CD14-positive monocyte (primary cell): ENCODE data around the gene NAA16. TPM values are rescaled to one million over a fixed set of nuclear protein-coding genes. Genes with fewer than 3 reads are reported as not detected.
A peak's percentile ranks its signal among the peaks of the same experiment; 100 is the strongest.

Experiments
- DNase-seq, 3 donors: peaks; one replicate each; pipeline ENCODE4 v3.0.0-alpha.2; 2011 to 2022
- H2AFZ ChIP-seq: 2 replicates; pipeline ENCODE4 v1.6.0; 2012; ENCODE audit warnings: mild to moderate bottlenecking, low read depth, low read length, inconsistent platforms; ENCODE audit not compliant: insufficient read depth, poor library complexity, severe bottlenecking
- H3K27ac ChIP-seq, 2 donors: 1 replicate in 1 of 2; 2 replicates in 1 of 2; pipeline ENCODE4 v1.5.1; 2012 to 2013; ENCODE audit warnings: low read length in 2 of 2, control low read depth in 1 of 2, inconsistent platforms in 1 of 2, low read depth in 1 of 2, mild to moderate bottlenecking in 1 of 2
- H3K27me3 ChIP-seq, 2 donors: one replicate each; pipeline versions ENCODE4 v1.6.0 to v1.6.1; 2011 to 2013; ENCODE audit warnings: low read length in 2 of 2; ENCODE audit not compliant: control insufficient read depth in 2 of 2, insufficient read depth in 2 of 2
- H3K36me3 ChIP-seq, 2 donors: replicated peaks in 1 of 2; 1 replicate in 1 of 2; 2 replicates in 1 of 2; pipeline versions ENCODE4 v1.5.1 to v1.6.1; 2012 to 2013; ENCODE audit warnings: low read length in 2 of 2, control low read depth in 1 of 2, inconsistent platforms in 1 of 2, mild to moderate bottlenecking in 1 of 2; ENCODE audit not compliant: insufficient read depth in 2 of 2, control insufficient read depth in 1 of 2
- H3K4me1 ChIP-seq, 2 donors: 1 replicate in 1 of 2; 2 replicates in 1 of 2; pipeline versions ENCODE4 v1.5.1 to v1.6.1; 2012 to 2013; ENCODE audit warnings: low read length in 2 of 2, control low read depth in 1 of 2, inconsistent platforms in 1 of 2, mild to moderate bottlenecking in 1 of 2, moderate library complexity in 1 of 2; ENCODE audit not compliant: insufficient read depth in 2 of 2, control insufficient read depth in 1 of 2
- H3K4me2 ChIP-seq: replicated peaks from 2 replicates; pipeline ENCODE3; 2012; ENCODE audit warnings: low read length, moderate library complexity, mild to moderate bottlenecking; ENCODE audit not compliant: poor library complexity, severe bottlenecking; ENCODE audit errors: extremely low read depth
- H3K4me3 ChIP-seq, 3 experiments: fragments of 200-600 bp in 1 of 3; sonication (generic) in 1 of 3; replicated peaks in 1 of 3; 1 replicate in 2 of 3; 2 replicates in 1 of 3; pipeline ENCODE4 v1.5.1; 2011 to 2013; ENCODE audit warnings: low read length in 3 of 3, mild to moderate bottlenecking in 3 of 3, control low read depth in 2 of 3, low read depth in 2 of 3, inconsistent platforms in 1 of 3, moderate library complexity in 1 of 3
- H3K79me2 ChIP-seq: 2 replicates; pipeline ENCODE4 v1.6.0; 2012; ENCODE audit warnings: mild to moderate bottlenecking, control low read depth, inconsistent platforms, low read length, moderate library complexity; ENCODE audit not compliant: insufficient read depth
- H3K9ac ChIP-seq: 2 replicates; pipeline ENCODE4 v1.6.0; 2017; ENCODE audit warnings: low read length, mild to moderate bottlenecking; ENCODE audit not compliant: insufficient read depth, poor library complexity, severe bottlenecking
- H3K9me3 ChIP-seq, 2 donors: replicated peaks in 1 of 2; 1 replicate in 1 of 2; 2 replicates in 1 of 2; pipeline versions ENCODE4 v1.5.1 to v1.6.1; 2012 to 2013; ENCODE audit warnings: low read length in 2 of 2, control low read depth in 1 of 2; ENCODE audit not compliant: control insufficient read depth in 1 of 2, insufficient read depth in 1 of 2
- H4K20me1 ChIP-seq: 2 replicates; pipeline ENCODE4 v1.6.0; 2012; ENCODE audit warnings: mild to moderate bottlenecking, low read length, control low read depth, moderate library complexity; ENCODE audit not compliant: insufficient read depth
- H3K27ac Mint-ChIP-seq, 7 donors: one replicate each; pipeline ENCODE4 v1.8.0; 2020; ENCODE audit warnings: mild to moderate bottlenecking in 7 of 7, mixed read lengths in 7 of 7, moderate library complexity in 6 of 7, inconsistent platforms in 2 of 7
- H3K27me3 Mint-ChIP-seq, 3 donors: one replicate each; pipeline ENCODE4 v1.8.0; 2021 to 2022; ENCODE audit warnings: low read depth in 3 of 3, mild to moderate bottlenecking in 3 of 3, mixed read lengths in 3 of 3, moderate library complexity in 3 of 3, inconsistent platforms in 1 of 3
- H3K36me3 Mint-ChIP-seq, 2 donors: one replicate each; pipeline ENCODE4 v1.8.0; 2020; ENCODE audit warnings: mixed read lengths in 2 of 2, inconsistent platforms in 1 of 2, mild to moderate bottlenecking in 1 of 2
- H3K4me1 Mint-ChIP-seq: one replicate; pipeline ENCODE4 v1.8.0; 2020; ENCODE audit warnings: mild to moderate bottlenecking, mixed read lengths
- H3K4me3 Mint-ChIP-seq, 2 donors: one replicate each; pipeline ENCODE4 v1.8.0; 2020; ENCODE audit warnings: mild to moderate bottlenecking in 2 of 2, mixed read lengths in 2 of 2, moderate library complexity in 1 of 2
- H3K9me3 Mint-ChIP-seq, 7 donors: one replicate each; pipeline ENCODE4 v1.8.0; 2020 to 2022; ENCODE audit warnings: mixed read lengths in 7 of 7, mild to moderate bottlenecking in 6 of 7, moderate library complexity in 6 of 7, inconsistent platforms in 2 of 7
- WGBS: methylation state at CpG from one replicate; pipeline ENCODE4 v1.1.5; 2013; ENCODE audit warnings: missing lambda C conversion rate; ENCODE audit not compliant: insufficient coverage; 5-methylcytosine and 5-hydroxymethylcytosine counted together
- intact Hi-C, 2 donors: fragments of 100-400 bp; cut with micrococcal nuclease; formaldehyde crosslinking; loops; one replicate each; pipeline versions ENCODE4 v1.15.0 to v1.15.1; 2023
- polyA plus RNA-seq, 3 donors: library from polyadenylated mRNA; depleted of rRNA in 1 of 3; unstranded in 2 of 3; stranded (reverse) in 1 of 3; fragments of 300-500 nt in 2 of 3; fragments of >200 nt in 1 of 3; fragmentation: Illumina TruSeq in 2 of 3; gene quantifications; 1 replicate in 2 of 3; 2 replicates in 1 of 3; pipeline ENCODE4 v1.2.3, GENCODE V29; 2012 to 2021
- TF ChIP-seq, protein P1 (sequence below): fragments of 200-600 bp; IDR thresholded peaks from one replicate; pipeline ENCODE4 v1.8.0; 2022; ENCODE audit warnings: antibody characterized with exemption, mild to moderate bottlenecking

The NAA16 gene
- polyA plus RNA-seq, 3 donors: 3.8 to 20.6 (median 5.9) TPM

DNA sequence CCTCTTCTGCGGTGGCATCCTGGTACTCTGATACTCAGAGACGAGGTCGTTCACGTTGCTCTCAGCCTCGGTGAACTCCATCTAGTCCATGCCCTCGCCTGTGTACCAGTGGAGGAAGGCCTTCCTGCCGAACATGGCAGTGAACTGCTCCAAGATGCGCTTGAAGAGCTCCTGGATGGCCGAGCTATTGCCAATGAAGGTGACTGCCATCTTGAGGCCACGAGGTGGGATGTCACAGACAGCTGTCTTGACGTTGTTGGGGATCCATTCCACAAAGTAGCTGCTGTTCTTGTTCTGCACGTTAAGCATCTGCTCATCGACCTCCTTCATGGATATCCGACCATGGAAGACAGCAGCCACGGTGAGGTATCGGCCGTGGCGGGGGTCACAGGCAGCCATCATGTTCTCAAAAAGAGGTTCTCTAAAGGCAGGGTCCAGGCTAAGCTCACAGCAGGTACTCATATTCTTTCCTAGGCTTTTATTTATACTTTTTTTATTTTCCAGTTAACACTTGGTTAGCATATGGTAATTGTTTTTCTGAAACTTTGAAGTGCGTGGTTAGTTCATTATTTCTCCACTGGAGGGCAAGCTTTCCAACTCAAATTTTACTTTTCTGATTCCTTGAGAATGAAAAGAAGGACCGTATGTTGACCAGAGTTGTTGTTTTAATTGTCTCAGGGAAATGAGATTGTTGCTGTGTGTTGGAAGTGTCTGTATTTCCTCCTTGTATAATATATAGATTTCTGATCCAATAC lies 73.9 kb downstream of the NAA16 start:
- no peak for DNase-seq
- no peaks in the 10 kb centered on the region for H3K9me3 ChIP-seq
- TF ChIP-seq, protein P1, sequence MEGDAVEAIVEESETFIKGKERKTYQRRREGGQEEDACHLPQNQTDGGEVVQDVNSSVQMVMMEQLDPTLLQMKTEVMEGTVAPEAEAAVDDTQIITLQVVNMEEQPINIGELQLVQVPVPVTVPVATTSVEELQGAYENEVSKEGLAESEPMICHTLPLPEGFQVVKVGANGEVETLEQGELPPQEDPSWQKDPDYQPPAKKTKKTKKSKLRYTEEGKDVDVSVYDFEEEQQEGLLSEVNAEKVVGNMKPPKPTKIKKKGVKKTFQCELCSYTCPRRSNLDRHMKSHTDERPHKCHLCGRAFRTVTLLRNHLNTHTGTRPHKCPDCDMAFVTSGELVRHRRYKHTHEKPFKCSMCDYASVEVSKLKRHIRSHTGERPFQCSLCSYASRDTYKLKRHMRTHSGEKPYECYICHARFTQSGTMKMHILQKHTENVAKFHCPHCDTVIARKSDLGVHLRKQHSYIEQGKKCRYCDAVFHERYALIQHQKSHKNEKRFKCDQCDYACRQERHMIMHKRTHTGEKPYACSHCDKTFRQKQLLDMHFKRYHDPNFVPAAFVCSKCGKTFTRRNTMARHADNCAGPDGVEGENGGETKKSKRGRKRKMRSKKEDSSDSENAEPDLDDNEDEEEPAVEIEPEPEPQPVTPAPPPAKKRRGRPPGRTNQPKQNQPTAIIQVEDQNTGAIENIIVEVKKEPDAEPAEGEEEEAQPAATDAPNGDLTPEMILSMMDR: peak; percentile 49
- intact Hi-C loops: no loop called here
- H3K9ac ChIP-seq: no peak overlapping the region
- peak overlapping the region in 1 of 7 donors; percentile 62 for H3K27ac Mint-ChIP-seq
- no peak overlapping the region for H3K4me3 Mint-ChIP-seq
- H3K4me1 Mint-ChIP-seq: peaks cover 26% of the 10 kb centered on the region
- peaks cover 1 to 4% (median 3%) of the 10 kb centered on the region in 3 donors for H3K27me3 Mint-ChIP-seq
- 94% methylated on average over 15 of the region's 20 CpGs for whole genome bisulfite sequencing
- H3K36me3 Mint-ChIP-seq: no peaks in the 10 kb centered on the region
- H3K27ac ChIP-seq: no peak overlapping the region
- peaks cover 0 to 2% (median 0%) of the 10 kb centered on the region in 7 donors for H3K9me3 Mint-ChIP-seq
- H3K4me1 ChIP-seq: peaks cover 20 to 22% of the 10 kb centered on the region in 2 donors
- H3K4me3 ChIP-seq: no peak overlapping the region
- no peaks in the 10 kb centered on the region for H4K20me1 ChIP-seq
- H3K4me2 ChIP-seq: no peak overlapping the region
- H3K27me3 ChIP-seq: no peaks in the 10 kb centered on the region
- no peak overlapping the region for H2AFZ ChIP-seq
- H3K36me3 ChIP-seq: no peaks in the 10 kb centered on the region
- H3K79me2 ChIP-seq: no peaks in the 10 kb centered on the region

DNA sequence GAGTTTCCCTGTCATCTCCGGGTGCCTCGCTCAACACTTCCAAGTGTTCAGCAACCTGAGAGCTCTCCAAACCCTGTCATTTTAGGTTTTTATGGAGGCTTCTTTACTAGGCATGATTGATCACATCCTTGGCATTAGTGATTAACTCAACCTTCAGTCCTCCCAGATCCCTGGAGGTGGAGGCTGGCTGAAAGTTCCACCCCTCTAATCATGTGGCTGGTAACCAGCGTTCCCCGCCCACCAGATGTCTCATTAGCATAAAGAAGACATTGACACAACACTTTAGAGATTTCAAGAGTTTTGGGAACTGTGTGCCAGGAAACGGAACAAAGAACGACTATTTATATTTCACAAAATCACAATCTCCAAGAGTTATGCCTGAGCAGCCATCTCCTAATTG lies 75.1 kb downstream of the NAA16 start:
- peaks cover 26% of the 10 kb centered on the region for H3K4me1 Mint-ChIP-seq
- intact Hi-C loops: no loop called here
- DNase-seq: peak in 2 of 3 donors; percentile 6 to 12
- Histone ChIP-seq H3K27me3 (no peaks in the 10 kb centered on the region), H3K4me2 (no peak overlapping the region), H3K4me1 (peaks cover 20 to 22% of the 10 kb centered on the region in 2 donors), H3K4me3 (no peak overlapping the region), H3K27ac (peak overlapping the region in 1 of 2 donors; percentile 46), H3K36me3 (no peaks in the 10 kb centered on the region), H2AFZ (peak overlapping the region; percentile 37), H3K79me2 (no peaks in the 10 kb centered on the region), H4K20me1 (no peaks in the 10 kb centered on the region), H3K9ac (no peak overlapping the region), H3K9me3 (no peaks in the 10 kb centered on the region)
- H3K9me3 Mint-ChIP-seq: peaks cover 0 to 2% (median 0%) of the 10 kb centered on the region in 7 donors
- H3K4me3 Mint-ChIP-seq: no peak overlapping the region
- TF ChIP-seq, protein P1: no peak
- H3K27ac Mint-ChIP-seq: peak overlapping the region in 4 of 7 donors; percentile 2 to 47 (median 21)
- WGBS: no CpG with 5 or more reads among the region's 6 CpGs
- peaks cover 1 to 3% (median 2%) of the 10 kb centered on the region in 3 donors for H3K27me3 Mint-ChIP-seq
- H3K36me3 Mint-ChIP-seq: no peaks in the 10 kb centered on the region
